ENCODE results near the gene OR13J1.

The OR13J1 gene

GRCh38 chr9:35842795-35843194, 27.4 kb downstream of the OR13J1 start:
- peaks cover 38% of the 10 kb centered on the region for H3K27me3 ChIP-seq (ENCODE audit: insufficient read depth, poor library complexity, severe bottlenecking)
- no peak overlapping the region for H3K4me3 ChIP-seq (replicated peaks; ENCODE audit: insufficient read depth, low read length)
- no peak overlapping the region for H3K27ac ChIP-seq (replicated peaks)
- DNase-seq (ENCODE audit: low read depth in 1 of 2, low spot score in 1 of 2) = no peak
- TF ChIP-seq GABPA (IDR thresholded peaks at IDR 0.05; ENCODE audit: low read depth) (no peak), SPI1 (IDR thresholded peaks at IDR 0.05; ENCODE audit: borderline replicate concordance, low read depth) (no peak), CTCF (IDR thresholded peaks at IDR 0.05; ENCODE audit: insufficient read depth, low read length) (no peak), POLR2AphosphoS5 (IDR thresholded peaks at IDR 0.05; ENCODE audit: low read depth) (no peak), REST (IDR thresholded peaks at IDR 0.05; ENCODE audit: insufficient replicate concordance, low read depth) (no peak)

- no peak for DNase-seq (ENCODE audit: low read depth in 1 of 2, low spot score in 1 of 2)
- H3K27ac ChIP-seq (replicated peaks) = no peak overlapping the region
- peaks cover 34% of the 10 kb centered on the region for H3K27me3 ChIP-seq (ENCODE audit: insufficient read depth, poor library complexity, severe bottlenecking)
- no peak overlapping the region for H3K4me3 ChIP-seq (replicated peaks; ENCODE audit: insufficient read depth, low read length)
- no peak for TF ChIP-seq CTCF (IDR thresholded peaks at IDR 0.05; ENCODE audit: insufficient read depth, low read length)
- TF ChIP-seq POLR2AphosphoS5 (IDR thresholded peaks at IDR 0.05; ENCODE audit: low read depth) = no peak
- TF ChIP-seq SPI1 (IDR thresholded peaks at IDR 0.05; ENCODE audit: borderline replicate concordance, low read depth) = no peak
- no peak for TF ChIP-seq GABPA (IDR thresholded peaks at IDR 0.05; ENCODE audit: low read depth)
- TF ChIP-seq REST (IDR thresholded peaks at IDR 0.05; ENCODE audit: insufficient replicate concordance, low read depth) = no peak
These were observed 28.0 kb downstream of the OR13J1 start for GRCh38 chr9:35842020-35842745.

GRCh38 chr9:35841645-35841900, 28.6 kb downstream of the OR13J1 start:
- no peak overlapping the region for H3K27ac ChIP-seq (replicated peaks)
- peaks cover 34% of the 10 kb centered on the region for H3K27me3 ChIP-seq (ENCODE audit: insufficient read depth, poor library complexity, severe bottlenecking)
- TF ChIP-seq POLR2AphosphoS5 (IDR thresholded peaks at IDR 0.05; ENCODE audit: low read depth) (no peak), CTCF (IDR thresholded peaks at IDR 0.05; ENCODE audit: insufficient read depth, low read length) (no peak), REST (IDR thresholded peaks at IDR 0.05; ENCODE audit: insufficient replicate concordance, low read depth) (no peak), SPI1 (IDR thresholded peaks at IDR 0.05; ENCODE audit: borderline replicate concordance, low read depth) (no peak), GABPA (IDR thresholded peaks at IDR 0.05; ENCODE audit: low read depth) (no peak)
- no peak overlapping the region for H3K4me3 ChIP-seq (replicated peaks; ENCODE audit: insufficient read depth, low read length)
- no peak for DNase-seq (ENCODE audit: low read depth in 1 of 2, low spot score in 1 of 2)

All from HL-60 (cell line).